ENCODE measurements around the gene CNN2.

CNN2 gene

DNA sequence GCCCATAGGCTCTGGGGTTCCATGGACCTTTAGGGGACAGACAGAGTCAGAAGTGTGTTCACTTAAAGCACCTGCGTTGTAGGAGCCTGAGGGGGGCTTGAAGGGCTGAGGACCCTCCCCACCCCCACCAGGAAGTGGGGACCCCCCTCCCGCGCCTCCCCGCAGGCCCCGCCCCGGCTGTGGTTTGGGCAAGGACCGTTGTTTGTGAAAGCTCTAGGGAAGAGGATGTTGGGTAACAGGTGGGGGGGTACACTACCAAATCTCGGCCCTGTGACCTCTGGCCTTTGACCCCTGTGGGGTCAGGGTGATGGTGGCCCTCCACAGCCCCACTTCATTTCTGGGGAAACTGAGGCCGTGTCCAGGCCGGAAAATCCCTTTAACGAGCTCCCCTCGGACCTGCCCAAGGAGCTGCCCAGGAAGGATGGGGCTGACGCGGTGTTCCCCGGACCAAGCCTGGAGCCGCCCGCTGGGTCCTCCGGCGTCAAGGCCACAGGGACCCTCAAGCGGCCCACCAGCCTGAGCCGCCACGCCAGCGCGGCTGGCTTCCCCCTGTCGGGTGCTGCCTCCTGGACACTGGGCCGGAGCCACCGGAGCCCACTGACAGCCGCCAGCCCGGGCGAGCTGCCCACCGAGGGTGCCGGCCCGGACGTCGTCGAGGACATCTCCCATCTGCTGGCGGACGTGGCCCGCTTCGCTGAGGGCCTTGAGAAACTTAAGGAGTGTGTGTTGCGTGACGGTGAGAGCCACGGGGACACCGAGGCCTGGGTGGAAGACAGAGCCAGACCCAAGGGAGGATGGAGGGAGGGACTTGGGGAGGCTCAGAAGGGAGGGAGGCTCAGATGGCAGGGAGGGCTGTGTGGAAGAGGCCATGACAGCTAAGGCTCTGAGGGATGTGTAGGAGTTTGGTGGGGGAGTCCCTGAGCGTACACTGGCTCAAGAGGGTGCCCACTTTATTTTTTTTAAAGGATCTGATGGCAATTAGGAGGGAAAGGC is 41.9 kb downstream of the CNN2 start:
- H3K4me3 ChIP-seq (ENCODE audit: low read depth, low read length) = no peak overlapping the region
- H3K4me1 ChIP-seq (ENCODE audit: control insufficient read depth, insufficient read depth, low read length, unreplicated experiment) = no peaks in the 10 kb centered on the region
- H3K36me3 ChIP-seq (ENCODE audit: insufficient read depth, low read length) = no peaks in the 10 kb centered on the region
- H2AFZ ChIP-seq (ENCODE audit: low read length, unreplicated experiment) = no peak overlapping the region
- H3K27ac ChIP-seq (ENCODE audit: low read depth, low read length) = no peak overlapping the region
- peaks cover 27% of the 10 kb centered on the region for H3K27me3 ChIP-seq (ENCODE audit: insufficient read depth, low read length)
- H3K79me2 ChIP-seq (ENCODE audit: control insufficient read depth, insufficient read depth, low read length, unreplicated experiment) = no peaks in the 10 kb centered on the region

DNA sequence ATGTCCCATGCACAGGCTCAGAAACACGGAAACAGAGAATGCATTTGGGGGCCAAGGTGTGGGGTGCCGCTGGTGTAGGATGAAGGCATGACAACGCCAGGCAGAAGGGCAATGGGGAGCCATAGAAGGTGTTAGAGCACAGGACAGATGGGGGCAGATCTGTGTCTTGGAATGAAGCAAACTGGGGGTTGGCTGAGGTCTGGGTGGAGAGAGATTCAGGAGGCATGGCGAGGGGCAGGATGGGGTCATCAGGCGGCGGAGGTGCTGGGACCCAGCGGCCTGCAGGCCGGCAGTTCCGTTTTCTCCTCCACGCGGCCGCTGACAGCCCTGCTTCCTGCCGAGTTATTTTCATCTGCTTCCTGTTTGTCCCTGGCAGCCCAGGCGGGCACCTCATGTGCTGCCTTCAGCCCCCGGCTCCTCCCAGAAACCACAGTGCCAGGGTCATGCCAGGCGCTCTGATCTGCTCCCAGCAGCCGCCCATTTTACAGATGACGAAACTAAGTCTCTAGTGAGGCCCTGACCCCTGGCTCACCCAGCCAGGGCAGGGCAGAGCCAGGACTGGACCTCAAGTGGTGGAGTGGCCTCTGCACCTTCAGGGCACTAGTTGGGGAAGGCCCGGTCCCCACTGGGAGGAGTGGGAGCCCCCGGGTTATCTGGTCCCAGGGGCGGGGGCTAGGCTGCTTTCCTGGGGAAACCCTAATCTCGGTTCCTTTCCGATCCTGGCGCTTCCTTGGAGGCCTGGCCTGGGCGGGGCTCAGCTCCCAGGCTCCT is 42.8 kb downstream of the CNN2 start:
- H3K27ac ChIP-seq (ENCODE audit: low read depth, low read length) = no peak overlapping the region
- H3K27me3 ChIP-seq (ENCODE audit: insufficient read depth, low read length) = peaks cover 27% of the 10 kb centered on the region
- H3K79me2 ChIP-seq (ENCODE audit: control insufficient read depth, insufficient read depth, low read length, unreplicated experiment) = no peaks in the 10 kb centered on the region
- H2AFZ ChIP-seq (ENCODE audit: low read length, unreplicated experiment) = no peak overlapping the region
- H3K4me1 ChIP-seq (ENCODE audit: control insufficient read depth, insufficient read depth, low read length, unreplicated experiment) = no peaks in the 10 kb centered on the region
- H3K36me3 ChIP-seq (ENCODE audit: insufficient read depth, low read length) = no peaks in the 10 kb centered on the region
- H3K4me3 ChIP-seq (ENCODE audit: low read depth, low read length) = no peak overlapping the region

DNA sequence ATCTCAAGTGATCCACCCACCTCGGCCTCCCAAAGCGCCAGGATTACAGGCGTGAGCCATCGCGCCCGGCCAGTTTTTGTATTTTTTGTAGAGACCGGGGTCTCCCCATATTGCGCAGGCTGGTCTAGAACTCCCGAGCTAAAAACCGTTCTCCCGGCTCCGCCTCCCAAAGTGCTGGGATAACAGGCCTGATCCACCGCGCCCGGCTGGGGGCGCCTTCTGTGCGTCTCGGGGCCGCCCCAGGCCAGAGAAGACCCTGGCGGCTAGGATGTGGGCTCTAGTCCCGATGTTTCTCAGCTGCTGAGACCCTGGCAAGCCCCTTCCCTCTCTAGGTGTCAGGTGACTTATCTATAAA is 44.1 kb downstream of the CNN2 start:
- Histone ChIP-seq H3K4me3 (ENCODE audit: low read depth, low read length) (0 out of 2 replicates have a peak overlapping the region, but pooled peaks have one; percentile 2), H2AFZ (ENCODE audit: low read length, unreplicated experiment) (no peak overlapping the region), H3K36me3 (ENCODE audit: insufficient read depth, low read length) (no peaks in the 10 kb centered on the region), H3K27me3 (ENCODE audit: insufficient read depth, low read length) (peaks cover 27% of the 10 kb centered on the region), H3K27ac (ENCODE audit: low read depth, low read length) (no peak overlapping the region), H3K4me1 (ENCODE audit: control insufficient read depth, insufficient read depth, low read length, unreplicated experiment) (no peaks in the 10 kb centered on the region), H3K79me2 (ENCODE audit: control insufficient read depth, insufficient read depth, low read length, unreplicated experiment) (no peaks in the 10 kb centered on the region)

DNA sequence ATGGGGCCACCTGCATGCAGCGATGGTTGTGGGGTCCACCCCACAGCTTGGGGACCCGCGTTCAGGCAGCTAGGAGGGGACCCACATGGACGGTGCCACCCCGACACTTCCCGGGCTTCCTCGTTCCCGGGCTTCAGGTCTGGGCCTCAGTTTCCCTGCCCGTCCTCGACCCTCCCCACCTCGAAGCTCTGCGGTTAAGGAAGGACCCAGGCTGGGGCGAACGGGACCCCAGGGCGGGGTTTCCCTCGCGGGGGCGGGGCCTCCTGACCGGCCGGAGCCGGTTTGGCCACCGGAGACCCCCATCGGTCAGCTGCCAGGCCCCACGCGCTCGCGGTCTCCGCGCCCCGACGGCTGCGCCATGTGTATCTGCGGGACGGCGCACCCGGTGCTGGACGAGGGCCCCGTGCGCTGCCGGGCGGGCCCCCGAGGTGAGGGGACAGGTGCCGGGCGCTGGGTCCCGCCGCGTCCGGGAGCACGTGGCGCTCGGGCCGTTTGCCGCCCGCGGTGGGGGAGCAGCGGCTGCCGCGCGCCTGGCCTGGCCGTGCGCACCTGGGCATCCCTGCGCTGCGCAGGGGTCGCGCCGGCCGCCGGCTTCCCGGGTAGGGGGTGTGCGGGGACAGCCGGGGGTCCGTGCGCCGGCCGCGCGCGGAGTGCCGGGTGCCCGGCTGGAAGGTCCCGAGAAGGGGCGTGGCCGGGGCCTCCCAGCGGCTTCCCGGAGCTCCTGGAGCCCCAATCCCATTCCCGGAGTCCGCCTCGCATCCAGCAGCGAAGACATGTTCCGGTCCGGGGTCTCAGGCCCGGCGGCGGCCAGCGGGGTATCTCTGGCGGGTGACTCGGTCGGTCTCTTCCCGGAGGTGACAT is 44.8 kb downstream of the CNN2 start:
- H3K27ac ChIP-seq (ENCODE audit: low read depth, low read length) = no peak overlapping the region
- no peaks in the 10 kb centered on the region for H3K4me1 ChIP-seq (ENCODE audit: control insufficient read depth, insufficient read depth, low read length, unreplicated experiment)
- no peak overlapping the region for H2AFZ ChIP-seq (ENCODE audit: low read length, unreplicated experiment)
- no peaks in the 10 kb centered on the region for H3K36me3 ChIP-seq (ENCODE audit: insufficient read depth, low read length)
- peaks cover 27% of the 10 kb centered on the region for H3K27me3 ChIP-seq (ENCODE audit: insufficient read depth, low read length)
- H3K4me3 ChIP-seq (ENCODE audit: low read depth, low read length) = peak overlapping the region; percentile 43; the same call in 1 of the 2 replicates
- H3K79me2 ChIP-seq (ENCODE audit: control insufficient read depth, insufficient read depth, low read length, unreplicated experiment) = no peaks in the 10 kb centered on the region

DNA sequence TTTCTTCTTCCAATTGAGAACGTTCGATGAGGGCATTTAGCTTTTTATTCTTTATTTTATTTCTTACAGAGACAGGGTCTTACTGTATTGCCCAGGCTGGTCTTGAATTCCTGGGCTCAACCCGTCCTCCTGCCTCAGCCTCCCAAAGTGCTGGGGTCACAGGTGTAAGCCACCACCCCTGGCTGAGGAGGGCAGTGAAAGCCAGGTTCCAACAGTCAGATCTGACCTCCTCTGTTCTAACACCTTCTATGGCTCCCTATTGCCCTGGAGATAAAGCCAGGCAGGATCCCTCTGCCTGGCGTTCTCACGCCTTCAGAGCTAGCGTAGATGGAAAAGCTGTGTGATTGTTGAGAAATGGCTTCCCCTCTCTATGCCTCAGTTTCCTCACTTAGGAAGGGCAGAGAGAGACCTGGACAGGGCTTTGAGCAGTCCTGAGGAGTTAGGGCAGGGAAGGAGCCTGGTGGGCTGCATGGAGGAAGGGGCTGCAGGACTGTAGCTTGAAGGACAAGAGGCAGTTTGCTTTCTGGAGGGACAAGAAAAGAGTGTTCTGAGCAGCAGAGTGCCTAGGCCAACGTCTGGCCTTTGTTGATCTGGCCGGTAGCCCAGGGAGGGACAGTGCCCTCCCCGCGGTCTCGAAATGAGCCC is 46.1 kb downstream of the CNN2 start:
- Histone ChIP-seq H3K4me1 (ENCODE audit: control insufficient read depth, insufficient read depth, low read length, unreplicated experiment) (no peaks in the 10 kb centered on the region), H3K27me3 (ENCODE audit: insufficient read depth, low read length) (peaks cover 17% of the 10 kb centered on the region), H3K36me3 (ENCODE audit: insufficient read depth, low read length) (no peaks in the 10 kb centered on the region), H3K4me3 (ENCODE audit: low read depth, low read length) (no peak overlapping the region), H3K27ac (ENCODE audit: low read depth, low read length) (no peak overlapping the region), H3K79me2 (ENCODE audit: control insufficient read depth, insufficient read depth, low read length, unreplicated experiment) (no peaks in the 10 kb centered on the region), H2AFZ (ENCODE audit: low read length, unreplicated experiment) (no peak overlapping the region)

DNA sequence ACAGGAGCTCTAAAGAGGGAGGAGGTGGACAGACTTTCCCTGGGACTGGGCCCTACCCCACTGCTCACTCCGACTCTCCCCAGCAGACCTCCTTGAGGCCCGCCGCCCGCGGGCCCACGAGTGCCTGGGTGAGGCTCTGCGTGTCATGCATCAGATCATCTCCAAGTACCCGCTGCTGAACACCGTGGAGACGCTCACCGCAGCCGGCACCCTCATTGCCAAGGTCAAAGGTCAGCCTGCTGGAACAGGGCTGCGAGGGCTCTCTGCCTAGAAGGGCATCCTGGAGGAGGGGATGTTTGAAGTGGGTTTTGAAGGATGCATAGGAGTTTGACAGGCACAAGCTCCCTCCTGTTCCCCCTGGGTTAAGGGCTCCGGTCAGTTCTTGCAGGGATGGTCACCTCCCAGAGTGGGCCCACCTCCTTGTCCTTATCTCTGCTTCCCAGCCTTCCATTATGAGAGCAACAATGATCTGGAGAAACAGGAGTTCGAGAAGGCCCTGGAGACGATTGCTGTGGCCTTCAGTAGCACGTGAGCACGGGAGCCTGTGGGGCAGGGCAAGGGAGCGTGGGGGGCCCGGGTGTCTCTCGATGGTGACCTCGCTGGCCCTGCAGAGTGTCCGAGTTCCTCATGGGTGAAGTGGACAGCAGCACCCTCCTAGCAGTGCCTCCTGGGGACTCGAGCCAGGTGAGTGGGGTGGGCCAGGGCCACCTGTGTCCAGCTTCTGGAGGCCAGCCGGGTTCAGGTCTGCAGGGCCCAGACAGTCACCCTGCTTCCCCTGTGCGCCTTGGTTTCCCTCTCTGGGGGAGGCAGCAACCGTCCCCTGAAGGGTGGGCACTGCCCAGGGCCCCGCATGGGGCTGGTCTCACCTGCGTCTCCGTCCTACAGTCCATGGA is 46.9 kb downstream of the CNN2 start:
- Histone ChIP-seq H3K4me3 (ENCODE audit: low read depth, low read length) (no peak overlapping the region), H3K36me3 (ENCODE audit: insufficient read depth, low read length) (no peaks in the 10 kb centered on the region), H3K27ac (ENCODE audit: low read depth, low read length) (no peak overlapping the region), H3K79me2 (ENCODE audit: control insufficient read depth, insufficient read depth, low read length, unreplicated experiment) (no peaks in the 10 kb centered on the region), H3K4me1 (ENCODE audit: control insufficient read depth, insufficient read depth, low read length, unreplicated experiment) (no peaks in the 10 kb centered on the region), H2AFZ (ENCODE audit: low read length, unreplicated experiment) (no peak overlapping the region), H3K27me3 (ENCODE audit: insufficient read depth, low read length) (peaks cover 11% of the 10 kb centered on the region)

DNA sequence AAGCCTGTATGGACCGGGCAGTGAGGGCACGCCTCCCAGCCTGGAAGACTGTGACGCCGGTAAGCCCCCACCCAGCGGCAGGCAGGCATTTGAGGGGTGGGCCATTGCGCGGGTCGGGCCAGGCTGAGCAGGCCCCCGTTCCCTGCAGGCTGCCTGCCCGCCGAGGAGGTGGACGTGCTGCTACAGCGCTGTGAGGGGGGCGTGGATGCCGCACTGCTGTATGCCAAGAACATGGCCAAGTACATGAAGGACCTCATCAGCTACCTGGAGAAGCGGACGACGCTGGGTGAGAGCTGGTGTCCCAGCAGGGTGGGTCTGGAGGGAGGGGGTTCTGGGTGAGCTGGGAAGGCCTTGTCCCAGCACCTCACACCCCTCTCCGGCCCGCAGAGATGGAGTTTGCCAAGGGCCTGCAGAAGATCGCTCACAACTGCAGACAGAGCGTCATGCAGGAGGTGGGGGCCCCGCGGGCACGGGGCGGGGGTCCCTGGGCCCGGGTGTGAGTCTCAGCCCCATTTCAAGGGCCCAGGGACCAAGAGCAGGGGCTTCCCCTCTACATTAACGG is 47.6 kb downstream of the CNN2 start:
- no peaks in the 10 kb centered on the region for H3K4me1 ChIP-seq (ENCODE audit: control insufficient read depth, insufficient read depth, low read length, unreplicated experiment)
- peaks cover 11% of the 10 kb centered on the region for H3K27me3 ChIP-seq (ENCODE audit: insufficient read depth, low read length)
- no peaks in the 10 kb centered on the region for H3K79me2 ChIP-seq (ENCODE audit: control insufficient read depth, insufficient read depth, low read length, unreplicated experiment)
- no peaks in the 10 kb centered on the region for H3K36me3 ChIP-seq (ENCODE audit: insufficient read depth, low read length)
- no peak overlapping the region for H2AFZ ChIP-seq (ENCODE audit: low read length, unreplicated experiment)
- no peak overlapping the region for H3K27ac ChIP-seq (ENCODE audit: low read depth, low read length)
- no peak overlapping the region for H3K4me3 ChIP-seq (ENCODE audit: low read depth, low read length)

DNA sequence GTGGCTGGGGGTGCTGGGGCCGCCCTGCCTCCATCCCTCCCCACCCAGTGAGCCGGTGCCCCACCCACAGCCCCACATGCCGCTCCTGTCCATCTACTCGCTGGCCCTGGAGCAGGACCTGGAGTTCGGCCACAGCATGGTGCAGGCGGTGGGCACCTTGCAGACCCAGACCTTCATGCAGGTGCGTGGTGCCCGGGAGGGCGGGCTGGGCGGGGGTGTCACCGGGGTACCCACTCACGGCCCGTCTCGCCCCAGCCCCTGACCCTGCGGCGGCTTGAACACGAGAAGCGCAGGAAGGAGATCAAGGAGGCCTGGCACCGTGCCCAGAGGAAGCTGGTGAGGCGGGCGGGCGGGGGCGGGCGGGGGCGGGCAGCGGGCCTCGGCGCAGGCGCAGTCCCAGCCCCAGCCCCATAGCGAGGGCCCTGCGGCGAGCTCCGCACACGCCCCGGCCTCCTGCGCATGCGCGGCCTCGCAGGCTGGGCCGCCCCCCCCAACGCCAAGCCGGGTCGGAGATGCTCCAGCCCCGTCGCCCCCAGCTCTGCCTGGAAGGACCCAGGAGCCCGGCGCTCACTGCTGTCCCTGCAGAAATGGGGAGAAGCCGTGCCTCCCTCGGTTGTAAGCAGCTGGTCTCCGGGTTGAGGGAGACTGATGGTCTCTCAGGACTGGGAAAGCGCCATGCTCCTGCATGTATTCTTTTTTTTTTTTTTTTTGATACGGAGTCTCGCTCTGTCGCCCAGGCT is 48.3 kb downstream of the CNN2 start:
- Histone ChIP-seq H3K27ac (ENCODE audit: low read depth, low read length) (no peak overlapping the region), H3K4me1 (ENCODE audit: control insufficient read depth, insufficient read depth, low read length, unreplicated experiment) (no peaks in the 10 kb centered on the region), H3K4me3 (ENCODE audit: low read depth, low read length) (no peak overlapping the region), H3K36me3 (ENCODE audit: insufficient read depth, low read length) (no peaks in the 10 kb centered on the region), H3K79me2 (ENCODE audit: control insufficient read depth, insufficient read depth, low read length, unreplicated experiment) (no peaks in the 10 kb centered on the region), H2AFZ (ENCODE audit: low read length, unreplicated experiment) (no peak overlapping the region), H3K27me3 (ENCODE audit: insufficient read depth, low read length) (peaks cover 7% of the 10 kb centered on the region)

DNA sequence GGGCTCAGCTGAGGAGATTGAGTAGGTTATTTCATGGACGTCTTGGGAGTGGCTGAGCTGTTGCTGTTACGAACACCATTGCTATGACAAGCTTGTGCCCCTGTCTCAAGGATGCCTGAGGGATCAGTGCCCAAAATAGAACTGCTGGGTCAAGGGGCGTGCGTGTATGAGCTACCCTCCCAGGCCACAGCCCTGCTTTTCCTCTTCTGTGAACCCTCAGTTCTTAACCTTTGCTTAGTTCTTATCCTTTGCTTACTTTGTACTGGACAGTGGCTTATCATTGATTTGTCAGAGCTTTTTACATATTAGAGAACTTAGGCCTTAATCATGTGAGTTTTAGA is 49.6 kb downstream of the CNN2 start:
- H3K27me3 ChIP-seq (ENCODE audit: insufficient read depth, low read length) = peaks cover 2% of the 10 kb centered on the region; the same call in 1 of the 2 replicates
- no peaks in the 10 kb centered on the region for H3K79me2 ChIP-seq (ENCODE audit: control insufficient read depth, insufficient read depth, low read length, unreplicated experiment)
- no peaks in the 10 kb centered on the region for H3K4me1 ChIP-seq (ENCODE audit: control insufficient read depth, insufficient read depth, low read length, unreplicated experiment)
- H3K4me3 ChIP-seq (ENCODE audit: low read depth, low read length) = no peak overlapping the region
- no peaks in the 10 kb centered on the region for H3K36me3 ChIP-seq (ENCODE audit: insufficient read depth, low read length)
- H2AFZ ChIP-seq (ENCODE audit: low read length, unreplicated experiment) = no peak overlapping the region
- no peak overlapping the region for H3K27ac ChIP-seq (ENCODE audit: low read depth, low read length)
